ENCODE data around the gene XG.
"Not testable (repeated sequence)": the region's sequence is repeated elsewhere in the genome, so short reads cannot be mapped to it uniquely, and the experiment has no call there.

The XG gene, protein sequence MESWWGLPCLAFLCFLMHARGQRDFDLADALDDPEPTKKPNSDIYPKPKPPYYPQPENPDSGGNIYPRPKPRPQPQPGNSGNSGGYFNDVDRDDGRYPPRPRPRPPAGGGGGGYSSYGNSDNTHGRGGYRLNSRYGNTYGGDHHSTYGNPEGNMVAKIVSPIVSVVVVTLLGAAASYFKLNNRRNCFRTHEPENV

DNA sequence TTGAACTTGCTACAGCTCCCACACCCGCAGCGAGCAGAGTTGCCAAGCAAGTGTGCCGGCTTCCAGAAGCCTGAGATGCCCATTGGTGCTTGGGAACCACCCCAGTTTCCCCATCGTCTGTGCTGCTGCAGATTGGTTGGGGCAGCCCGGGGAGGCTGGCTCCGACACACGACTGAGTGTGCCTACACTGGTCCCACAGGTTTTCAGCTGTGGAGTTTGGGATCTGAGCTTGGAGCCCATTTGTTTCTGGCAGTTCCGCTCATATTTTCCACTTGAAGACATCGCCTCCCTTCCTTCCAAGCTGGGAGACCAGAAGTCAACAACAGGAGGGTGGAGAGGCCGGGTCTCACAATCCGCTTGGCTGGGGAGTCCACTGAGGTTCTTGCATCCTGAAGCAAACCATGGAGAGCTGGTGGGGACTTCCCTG is at the start of gene XG:
Gene XG, plus strand, starts transcription at position 167 of the 427 bp plus-strand sequence. Its CDS starts 235 bp downstream, at position 402.
- not testable (repeated sequence) for H3K27ac ChIP-seq

- no peak overlapping the region; the same call in 1 of the 2 replicates for H3K27ac ChIP-seq
- TF ChIP-seq, protein P1, sequence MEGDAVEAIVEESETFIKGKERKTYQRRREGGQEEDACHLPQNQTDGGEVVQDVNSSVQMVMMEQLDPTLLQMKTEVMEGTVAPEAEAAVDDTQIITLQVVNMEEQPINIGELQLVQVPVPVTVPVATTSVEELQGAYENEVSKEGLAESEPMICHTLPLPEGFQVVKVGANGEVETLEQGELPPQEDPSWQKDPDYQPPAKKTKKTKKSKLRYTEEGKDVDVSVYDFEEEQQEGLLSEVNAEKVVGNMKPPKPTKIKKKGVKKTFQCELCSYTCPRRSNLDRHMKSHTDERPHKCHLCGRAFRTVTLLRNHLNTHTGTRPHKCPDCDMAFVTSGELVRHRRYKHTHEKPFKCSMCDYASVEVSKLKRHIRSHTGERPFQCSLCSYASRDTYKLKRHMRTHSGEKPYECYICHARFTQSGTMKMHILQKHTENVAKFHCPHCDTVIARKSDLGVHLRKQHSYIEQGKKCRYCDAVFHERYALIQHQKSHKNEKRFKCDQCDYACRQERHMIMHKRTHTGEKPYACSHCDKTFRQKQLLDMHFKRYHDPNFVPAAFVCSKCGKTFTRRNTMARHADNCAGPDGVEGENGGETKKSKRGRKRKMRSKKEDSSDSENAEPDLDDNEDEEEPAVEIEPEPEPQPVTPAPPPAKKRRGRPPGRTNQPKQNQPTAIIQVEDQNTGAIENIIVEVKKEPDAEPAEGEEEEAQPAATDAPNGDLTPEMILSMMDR (conservative IDR thresholded peaks at IDR 0.05): no peak
Measured at GRCh38 chrX:2703991-2704369, 47.9 kb upstream of the XG start.

- peak overlapping the region; percentile 60 for H3K27ac ChIP-seq
- TF ChIP-seq, protein P1 (conservative IDR thresholded peaks at IDR 0.05): no peak
Measured at GRCh38 chrX:2705046-2705832, 46.6 kb upstream of the XG start.

- H3K27ac ChIP-seq: peak overlapping the region; percentile 63
- TF ChIP-seq, protein P1 (conservative IDR thresholded peaks at IDR 0.05): no peak
Measured at GRCh38 chrX:2707334-2707760, 44.5 kb upstream of the XG start.

- H3K27ac ChIP-seq: peak overlapping the region; percentile 63
- TF ChIP-seq, protein P1 (conservative IDR thresholded peaks at IDR 0.05): no peak
Measured at GRCh38 chrX:2708021-2708420, 43.8 kb upstream of the XG start.

DNA sequence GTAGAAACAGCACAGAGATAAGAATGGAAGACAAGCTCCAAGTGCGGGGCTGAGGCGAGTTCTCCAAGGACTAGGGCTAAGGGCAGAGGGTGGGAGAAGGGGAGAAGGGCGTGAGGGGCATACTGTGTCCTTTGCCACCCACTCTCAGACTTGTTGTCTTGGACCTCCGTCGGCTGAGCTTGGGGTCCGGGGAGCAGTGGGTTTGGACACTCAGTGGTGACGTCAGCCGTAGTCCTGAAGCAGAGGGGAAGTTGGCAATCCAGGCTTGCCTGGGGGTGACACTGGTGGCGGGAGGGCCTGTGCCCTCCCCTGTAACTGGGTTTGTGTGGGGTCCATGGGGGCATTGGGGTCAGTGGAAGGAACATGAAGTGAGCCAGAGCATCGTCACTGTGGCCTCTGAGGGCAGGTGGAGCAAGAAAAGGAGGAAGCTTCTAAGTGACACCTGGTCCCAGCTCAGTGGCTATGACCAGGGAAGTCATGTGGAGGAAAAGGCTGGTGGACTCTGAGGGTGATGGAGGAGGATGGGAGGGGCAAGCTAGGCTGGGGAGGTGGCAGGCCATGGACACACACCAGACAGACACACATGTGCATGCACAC is 43.1 kb upstream of the XG start:
- TF ChIP-seq, protein P1 (conservative IDR thresholded peaks at IDR 0.05): no peak
- H3K27ac ChIP-seq: no peak overlapping the region

DNA sequence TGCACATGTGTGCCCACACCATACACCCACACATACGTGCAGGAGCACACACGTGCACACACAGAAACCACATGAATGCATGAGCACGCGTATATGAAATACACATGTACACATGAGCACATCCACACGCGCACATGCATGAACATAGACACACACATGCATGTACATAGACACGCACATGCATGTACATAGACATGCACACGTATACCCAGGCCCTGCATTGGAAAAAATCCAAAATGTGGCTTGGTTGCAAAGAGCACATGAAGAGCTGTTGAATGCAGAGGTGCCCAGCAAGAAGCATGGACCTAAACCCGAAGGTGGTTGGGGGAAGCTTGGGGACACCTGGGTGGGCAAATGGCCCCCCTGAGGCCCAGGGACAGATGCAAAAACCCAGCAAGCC is 42.3 kb upstream of the XG start:
- H3K27ac ChIP-seq: no peak overlapping the region
- TF ChIP-seq, protein P1 (conservative IDR thresholded peaks at IDR 0.05): no peak

Data from VCaP (cell line).